ENCODE data around the gene DDX10.

Gene DDX10

GRCh38 chr11:108938604-108939003 is 273.7 kb downstream of the DDX10 start:
- Histone ChIP-seq H2AK5ac (ENCODE audit: low read depth, low read length) (no peak overlapping the region), H3K27me3 (ENCODE audit: control insufficient read depth in 3 of 3, insufficient read depth in 3 of 3, low read depth in 1 of 3, low read length in 3 of 3) (no peaks in the 10 kb centered on the region), H2AFZ (ENCODE audit: low read length) (no peak overlapping the region), H2BK120ac (ENCODE audit: low read depth, low read length) (no peak overlapping the region), H3K9ac (ENCODE audit: low read depth, low read length, poor library complexity) (no peak overlapping the region), H3K18ac (ENCODE audit: low read length) (no peak overlapping the region), H3K4me1 (ENCODE audit: control insufficient read depth in 2 of 2, insufficient read depth in 1 of 2, low read depth in 1 of 2, low read length in 2 of 2) (no peaks in the 10 kb centered on the region), H3K23ac (ENCODE audit: low read depth, low read length, poor library complexity) (no peak overlapping the region), H3K4me2 (ENCODE audit: insufficient read depth, low read length, poor library complexity, severe bottlenecking) (no peak overlapping the region), H3K14ac (ENCODE audit: low read length) (no peak overlapping the region), H2BK12ac (ENCODE audit: low read length) (no peak overlapping the region), H3K9me3 (replicated peaks in 1 of 2; ENCODE audit: control insufficient read depth in 2 of 2, insufficient read depth in 1 of 2, low read depth in 1 of 2, low read length in 2 of 2) (no peaks in the 10 kb centered on the region), H4K8ac (ENCODE audit: low read depth, low read length) (no peak overlapping the region), H3K4ac (ENCODE audit: low read length) (no peak overlapping the region), H2BK15ac (ENCODE audit: low read length) (no peak overlapping the region), H3K27ac (replicated peaks; ENCODE audit: low read length) (no peak overlapping the region), H3K4me3 (ENCODE audit: low read length in 2 of 2) (no peak overlapping the region), H2BK5ac (ENCODE audit: low read length) (no peak overlapping the region), H4K91ac (ENCODE audit: low read depth, low read length, poor library complexity) (no peak overlapping the region), H3K79me1 (ENCODE audit: low read depth, low read length) (no peaks in the 10 kb centered on the region), H3K36me3 (replicated peaks in 1 of 2; ENCODE audit: control insufficient read depth in 2 of 2, insufficient read depth in 2 of 2, low read length in 2 of 2) (peaks cover 5 to 6% of the 10 kb centered on the region in 2 donors)
- WGBS, 2 donors (ENCODE audit: extremely low coverage in 2 of 2, insufficient read length in 2 of 2, insufficient replicate concordance in 1 of 2): no CpG with 5 or more reads among the region's 1 CpG
- DNase-seq (ENCODE audit: low spot score): no peak

- no peak for DNase-seq (ENCODE audit: low spot score)
- Histone ChIP-seq H3K9me3 (replicated peaks in 1 of 2; ENCODE audit: control insufficient read depth in 2 of 2, insufficient read depth in 1 of 2, low read depth in 1 of 2, low read length in 2 of 2) (no peaks in the 10 kb centered on the region), H3K27ac (replicated peaks; ENCODE audit: low read length) (no peak overlapping the region), H3K23ac (ENCODE audit: low read depth, low read length, poor library complexity) (no peak overlapping the region), H3K27me3 (ENCODE audit: control insufficient read depth in 3 of 3, insufficient read depth in 3 of 3, low read depth in 1 of 3, low read length in 3 of 3) (no peaks in the 10 kb centered on the region), H3K4me2 (ENCODE audit: insufficient read depth, low read length, poor library complexity, severe bottlenecking) (no peak overlapping the region), H4K8ac (ENCODE audit: low read depth, low read length) (no peak overlapping the region), H2BK12ac (ENCODE audit: low read length) (no peak overlapping the region), H3K9ac (ENCODE audit: low read depth, low read length, poor library complexity) (no peak overlapping the region), H3K4ac (ENCODE audit: low read length) (no peak overlapping the region), H3K14ac (ENCODE audit: low read length) (no peak overlapping the region), H2BK15ac (ENCODE audit: low read length) (no peak overlapping the region), H2BK5ac (ENCODE audit: low read length) (no peak overlapping the region), H2AK5ac (ENCODE audit: low read depth, low read length) (no peak overlapping the region), H3K4me1 (ENCODE audit: control insufficient read depth in 2 of 2, insufficient read depth in 1 of 2, low read depth in 1 of 2, low read length in 2 of 2) (no peaks in the 10 kb centered on the region), H4K91ac (ENCODE audit: low read depth, low read length, poor library complexity) (no peak overlapping the region), H2BK120ac (ENCODE audit: low read depth, low read length) (no peak overlapping the region), H3K4me3 (ENCODE audit: low read length in 2 of 2) (no peak overlapping the region), H2AFZ (ENCODE audit: low read length) (no peak overlapping the region), H3K79me1 (ENCODE audit: low read depth, low read length) (no peaks in the 10 kb centered on the region), H3K36me3 (replicated peaks in 1 of 2; ENCODE audit: control insufficient read depth in 2 of 2, insufficient read depth in 2 of 2, low read length in 2 of 2) (peaks cover 5 to 6% of the 10 kb centered on the region in 2 donors), H3K18ac (ENCODE audit: low read length) (no peak overlapping the region)
- no CpG with 5 or more reads among the region's 1 CpG for WGBS, 2 donors (ENCODE audit: extremely low coverage in 2 of 2, insufficient read length in 2 of 2, insufficient replicate concordance in 1 of 2)
These were observed 274.3 kb downstream of the DDX10 start for GRCh38 chr11:108939135-108939534.

- no peak overlapping the region for H2AK5ac ChIP-seq (ENCODE audit: low read depth, low read length)
- H2BK12ac ChIP-seq (ENCODE audit: low read length): no peak overlapping the region
- H3K36me3 ChIP-seq (replicated peaks in 1 of 2; ENCODE audit: control insufficient read depth in 2 of 2, insufficient read depth in 2 of 2, low read length in 2 of 2): peaks cover 6 to 7% of the 10 kb centered on the region in 2 donors
- H3K23ac ChIP-seq (ENCODE audit: low read depth, low read length, poor library complexity): no peak overlapping the region
- H2BK120ac ChIP-seq (ENCODE audit: low read depth, low read length): no peak overlapping the region
- no peak overlapping the region for H3K18ac ChIP-seq (ENCODE audit: low read length)
- no peak overlapping the region for H4K91ac ChIP-seq (ENCODE audit: low read depth, low read length, poor library complexity)
- no peak overlapping the region for H2BK5ac ChIP-seq (ENCODE audit: low read length)
- H3K27ac ChIP-seq (replicated peaks; ENCODE audit: low read length): no peak overlapping the region
- no peak overlapping the region for H4K8ac ChIP-seq (ENCODE audit: low read depth, low read length)
- no peaks in the 10 kb centered on the region for H3K4me1 ChIP-seq (ENCODE audit: control insufficient read depth in 2 of 2, insufficient read depth in 1 of 2, low read depth in 1 of 2, low read length in 2 of 2)
- H3K9me3 ChIP-seq (replicated peaks in 1 of 2; ENCODE audit: control insufficient read depth in 2 of 2, insufficient read depth in 1 of 2, low read depth in 1 of 2, low read length in 2 of 2): no peaks in the 10 kb centered on the region
- no peak for DNase-seq (ENCODE audit: low spot score)
- H3K9ac ChIP-seq (ENCODE audit: low read depth, low read length, poor library complexity): no peak overlapping the region
- H2AFZ ChIP-seq (ENCODE audit: low read length): no peak overlapping the region
- H3K4ac ChIP-seq (ENCODE audit: low read length): no peak overlapping the region
- H3K27me3 ChIP-seq (ENCODE audit: control insufficient read depth in 3 of 3, insufficient read depth in 3 of 3, low read depth in 1 of 3, low read length in 3 of 3): no peaks in the 10 kb centered on the region
- no peak overlapping the region for H2BK15ac ChIP-seq (ENCODE audit: low read length)
- H3K4me3 ChIP-seq (ENCODE audit: low read length in 2 of 2): no peak overlapping the region
- no peak overlapping the region for H3K14ac ChIP-seq (ENCODE audit: low read length)
- no peaks in the 10 kb centered on the region for H3K79me1 ChIP-seq (ENCODE audit: low read depth, low read length)
- H3K4me2 ChIP-seq (ENCODE audit: insufficient read depth, low read length, poor library complexity, severe bottlenecking): no peak overlapping the region
- WGBS, 2 donors (ENCODE audit: extremely low coverage in 2 of 2, insufficient read length in 2 of 2, insufficient replicate concordance in 1 of 2): no CpG with 5 or more reads among the region's 4 CpGs
These were observed 279.0 kb downstream of the DDX10 start for GRCh38 chr11:108943853-108944252.

- Histone ChIP-seq H3K9ac (ENCODE audit: low read depth, low read length, poor library complexity) (no peak overlapping the region), H4K91ac (ENCODE audit: low read depth, low read length, poor library complexity) (no peak overlapping the region), H3K79me1 (ENCODE audit: low read depth, low read length) (no peaks in the 10 kb centered on the region), H2BK15ac (ENCODE audit: low read length) (no peak overlapping the region), H2BK12ac (ENCODE audit: low read length) (no peak overlapping the region), H2BK120ac (ENCODE audit: low read depth, low read length) (no peak overlapping the region), H3K14ac (ENCODE audit: low read length) (no peak overlapping the region), H3K4me1 (ENCODE audit: control insufficient read depth in 2 of 2, insufficient read depth in 1 of 2, low read depth in 1 of 2, low read length in 2 of 2) (no peaks in the 10 kb centered on the region), H3K36me3 (replicated peaks in 1 of 2; ENCODE audit: control insufficient read depth in 2 of 2, insufficient read depth in 2 of 2, low read length in 2 of 2) (peaks cover 6 to 7% of the 10 kb centered on the region in 2 donors), H3K4me3 (ENCODE audit: low read length in 2 of 2) (no peak overlapping the region), H3K4me2 (ENCODE audit: insufficient read depth, low read length, poor library complexity, severe bottlenecking) (no peak overlapping the region), H3K27me3 (ENCODE audit: control insufficient read depth in 3 of 3, insufficient read depth in 3 of 3, low read depth in 1 of 3, low read length in 3 of 3) (no peaks in the 10 kb centered on the region), H3K9me3 (replicated peaks in 1 of 2; ENCODE audit: control insufficient read depth in 2 of 2, insufficient read depth in 1 of 2, low read depth in 1 of 2, low read length in 2 of 2) (no peaks in the 10 kb centered on the region), H3K4ac (ENCODE audit: low read length) (no peak overlapping the region), H2AFZ (ENCODE audit: low read length) (no peak overlapping the region), H4K8ac (ENCODE audit: low read depth, low read length) (no peak overlapping the region), H3K27ac (replicated peaks; ENCODE audit: low read length) (no peak overlapping the region), H2BK5ac (ENCODE audit: low read length) (no peak overlapping the region), H3K23ac (ENCODE audit: low read depth, low read length, poor library complexity) (no peak overlapping the region), H3K18ac (ENCODE audit: low read length) (no peak overlapping the region), H2AK5ac (ENCODE audit: low read depth, low read length) (no peak overlapping the region)
- DNase-seq (ENCODE audit: low spot score): no peak
- WGBS, 2 donors (ENCODE audit: extremely low coverage in 2 of 2, insufficient read length in 2 of 2, insufficient replicate concordance in 1 of 2): no CpG with 5 or more reads among the region's 6 CpGs
These were observed 279.8 kb downstream of the DDX10 start for GRCh38 chr11:108944471-108945178.

Measured in neuronal stem cell (in vitro differentiated cells).